Panc1 (cell line): ENCODE data around the gene RBM47. TPM values are rescaled to one million over a fixed set of nuclear protein-coding genes. Genes with fewer than 3 reads are reported as not detected.

Experiments used
- ATAC-seq: fragments of 200-7000 bp; cut with Tn5 transposase; 2 replicates; pipeline ENCODE4 v1.9.1; 2020; ENCODE audit warnings: mild to moderate bottlenecking, moderate library complexity
- BruUV-seq: library from RNA; stranded (reverse); fragments of 400-500 nt; replicated peaks from 2 replicates; lab custom pipeline; 2021; lab: Mats Ljungman, UMichigan
- CTCF ChIA-PET: fragments of 300-600 bp; sonication (Branson Sonifier 250); formaldehyde crosslinking; loops from one replicate; lab custom pipeline; 2022; ENCODE audit warnings: antibody characterized with exemption; lab: Charles Lee
- POLR2A ChIA-PET: fragments of 300-600 bp; sonication (Branson Sonifier 250); formaldehyde crosslinking; loops from one replicate; lab custom pipeline; 2022; ENCODE audit warnings: antibody characterized with exemption; lab: Charles Lee
- DNase-seq: peaks from one replicate; pipeline ENCODE4 v3.0.0-alpha.2; 2010; ENCODE audit warnings: low read depth, low spot score
- H3K27ac ChIP-seq: 2 replicates; pipeline ENCODE4 v1.5.1; 2011; ENCODE audit warnings: mild to moderate bottlenecking, low read length, inconsistent platforms
- H3K27me3 ChIP-seq: fragments of 200-500 bp; sonication (Bioruptor generic); 2 replicates; pipeline ENCODE4 v1.6.0; 2014; ENCODE audit warnings: low read length, inconsistent platforms; ENCODE audit not compliant: control insufficient read depth, insufficient read depth
- H3K36me3 ChIP-seq: fragments of 200-500 bp; sonication (Bioruptor generic); 2 replicates; pipeline ENCODE4 v1.5.1; 2014; ENCODE audit warnings: inconsistent platforms, mild to moderate bottlenecking, low read length, moderate library complexity; ENCODE audit not compliant: control insufficient read depth, insufficient read depth
- H3K4me1 ChIP-seq: 2 replicates; pipeline ENCODE4 v1.5.1; 2011; ENCODE audit warnings: inconsistent platforms, mild to moderate bottlenecking, low read length, moderate library complexity; ENCODE audit not compliant: control insufficient read depth, insufficient read depth
- H3K4me3 ChIP-seq, 2 experiments: 2 replicates each; pipeline ENCODE4 v1.5.1; 2011 to 2012; ENCODE audit warnings: low read depth in 2 of 2, low read length in 2 of 2, mild to moderate bottlenecking in 2 of 2, inconsistent platforms in 1 of 2, moderate library complexity in 1 of 2
- H3K9me3 ChIP-seq: fragments of 200-500 bp; sonication (Bioruptor generic); 2 replicates; pipeline ENCODE4 v1.5.1; 2014; ENCODE audit warnings: low read depth, mild to moderate bottlenecking, inconsistent platforms, low read length, moderate library complexity; ENCODE audit not compliant: control insufficient read depth, insufficient read depth
- CTCF ChIP-seq: fragments of 450-650 bp; IDR thresholded peaks from 2 replicates; pipeline ENCODE4 v1.5.1; 2017; ENCODE audit warnings: mild to moderate bottlenecking
- POLR2AphosphoS5 ChIP-seq: IDR thresholded peaks from 2 replicates; pipeline ENCODE4 v1.6.1; 2012; ENCODE audit warnings: mild to moderate bottlenecking, low read depth, low read length, moderate library complexity
- SIN3A ChIP-seq: IDR thresholded peaks from 2 replicates; pipeline ENCODE4 v1.6.1; 2012; ENCODE audit warnings: low read depth, mild to moderate bottlenecking, low read length, moderate library complexity, borderline replicate concordance; ENCODE audit not compliant: insufficient read depth
- TCF7L2 ChIP-seq: IDR thresholded peaks from 2 replicates; pipeline ENCODE4 v1.6.1; 2011; ENCODE audit warnings: mild to moderate bottlenecking, low read depth, low read length, inconsistent platforms
- in situ Hi-C: cut with HindIII; loops from 2 replicates; pipeline ENCODE4 v1.10.0; 2016; ENCODE audit warnings: low sequenced_read_pairs, low pct_unique_long_range_greater_than_20kb
- intact Hi-C: fragments of 100-400 bp; cut with micrococcal nuclease; formaldehyde crosslinking; loops from one replicate; pipeline ENCODE4 v1.10.0; 2022; ENCODE audit not compliant: unreplicated experiment
- total RNA-seq: library from RNA; stranded (reverse); gene quantifications from one replicate; pipeline ENCODE4 v1.2.1, GENCODE V29; 2021; ENCODE audit not compliant: unreplicated experiment
- TF ChIP-seq, protein P1 (sequence below), 2 experiments: IDR thresholded peaks; 2 replicates each; pipeline ENCODE4 v1.6.1; 2011 to 2012; ENCODE audit warnings: low read depth in 2 of 2, control low read depth in 1 of 2, low read length in 1 of 2, mild to moderate bottlenecking in 1 of 2, moderate library complexity in 1 of 2; ENCODE audit not compliant: insufficient read depth in 1 of 2

Gene RBM47
- total RNA-seq, 1 experiment from 2014 or later, result 2.0 TPM

- H3K27me3 ChIP-seq, result no peaks in the 10 kb centered on the region
- ATAC-seq, result no peak
- no peaks in the 10 kb centered on the region for H3K9me3 ChIP-seq
- CTCF ChIA-PET, result no interaction called here
- H3K4me3 ChIP-seq, result no peak overlapping the region
- no peak overlapping the region for H3K27ac ChIP-seq
- peaks cover under 1% of the 10 kb centered on the region; the same call in 1 of the 2 replicates for H3K4me1 ChIP-seq
- intact Hi-C loops, result no loop called here
- in situ Hi-C loops, result no loop called here
- no TSS peak for BruUV-seq
- TF ChIP-seq, protein P1, sequence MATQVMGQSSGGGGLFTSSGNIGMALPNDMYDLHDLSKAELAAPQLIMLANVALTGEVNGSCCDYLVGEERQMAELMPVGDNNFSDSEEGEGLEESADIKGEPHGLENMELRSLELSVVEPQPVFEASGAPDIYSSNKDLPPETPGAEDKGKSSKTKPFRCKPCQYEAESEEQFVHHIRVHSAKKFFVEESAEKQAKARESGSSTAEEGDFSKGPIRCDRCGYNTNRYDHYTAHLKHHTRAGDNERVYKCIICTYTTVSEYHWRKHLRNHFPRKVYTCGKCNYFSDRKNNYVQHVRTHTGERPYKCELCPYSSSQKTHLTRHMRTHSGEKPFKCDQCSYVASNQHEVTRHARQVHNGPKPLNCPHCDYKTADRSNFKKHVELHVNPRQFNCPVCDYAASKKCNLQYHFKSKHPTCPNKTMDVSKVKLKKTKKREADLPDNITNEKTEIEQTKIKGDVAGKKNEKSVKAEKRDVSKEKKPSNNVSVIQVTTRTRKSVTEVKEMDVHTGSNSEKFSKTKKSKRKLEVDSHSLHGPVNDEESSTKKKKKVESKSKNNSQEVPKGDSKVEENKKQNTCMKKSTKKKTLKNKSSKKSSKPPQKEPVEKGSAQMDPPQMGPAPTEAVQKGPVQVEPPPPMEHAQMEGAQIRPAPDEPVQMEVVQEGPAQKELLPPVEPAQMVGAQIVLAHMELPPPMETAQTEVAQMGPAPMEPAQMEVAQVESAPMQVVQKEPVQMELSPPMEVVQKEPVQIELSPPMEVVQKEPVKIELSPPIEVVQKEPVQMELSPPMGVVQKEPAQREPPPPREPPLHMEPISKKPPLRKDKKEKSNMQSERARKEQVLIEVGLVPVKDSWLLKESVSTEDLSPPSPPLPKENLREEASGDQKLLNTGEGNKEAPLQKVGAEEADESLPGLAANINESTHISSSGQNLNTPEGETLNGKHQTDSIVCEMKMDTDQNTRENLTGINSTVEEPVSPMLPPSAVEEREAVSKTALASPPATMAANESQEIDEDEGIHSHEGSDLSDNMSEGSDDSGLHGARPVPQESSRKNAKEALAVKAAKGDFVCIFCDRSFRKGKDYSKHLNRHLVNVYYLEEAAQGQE (IDR thresholded peaks at IDR 0.05; ENCODE audit: insufficient read depth in 1 of 2, low read depth in 2 of 2, low read length in 1 of 2), result no peak
- no peak for TF ChIP-seq POLR2AphosphoS5
- TF ChIP-seq SIN3A, result no peak
- TF ChIP-seq TCF7L2, result no peak
- DNase-seq, result no peak
- H3K36me3 ChIP-seq, result no peaks in the 10 kb centered on the region
- POLR2A ChIA-PET, result no interaction called here
Measured at GRCh38 chr4:40571208-40571607, 58.5 kb downstream of the RBM47 start.

DNA sequence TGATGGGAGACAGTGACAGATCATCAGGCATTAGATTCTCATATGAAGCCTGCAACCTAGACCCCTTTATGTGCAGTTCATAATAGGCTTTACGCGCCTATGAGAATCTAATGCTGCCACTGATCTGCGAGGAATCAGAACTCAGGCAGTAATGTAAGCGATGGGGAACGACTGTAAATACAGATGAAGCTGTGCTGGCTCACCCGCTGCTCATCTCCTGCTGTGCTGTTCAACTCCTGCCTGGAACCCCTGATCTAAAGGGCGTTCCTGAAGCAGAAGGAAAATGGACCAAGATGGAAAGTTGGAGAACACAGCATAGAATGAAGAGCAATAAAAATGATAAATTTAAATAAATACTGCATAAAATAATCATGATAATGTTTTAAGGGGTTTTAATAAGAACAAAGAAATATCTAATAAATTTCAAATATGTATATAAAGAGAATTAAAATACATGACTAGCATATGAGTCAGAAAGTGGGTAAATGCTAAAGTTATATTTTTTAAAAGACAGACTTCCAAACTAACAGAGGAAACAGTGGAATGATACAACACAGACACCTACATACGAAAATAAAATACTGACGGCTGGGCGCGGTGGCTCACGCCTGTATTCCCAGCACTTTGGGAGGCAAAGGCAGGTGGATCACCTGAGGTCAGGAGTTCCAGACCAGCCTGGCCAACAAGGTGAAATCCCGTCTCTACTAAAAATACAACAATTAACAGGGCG, 59.2 kb downstream of the RBM47 start:
- ATAC-seq (no peak), DNase-seq (no peak)
- no peaks in the 10 kb centered on the region for H3K9me3 ChIP-seq
- H3K36me3 ChIP-seq, result no peaks in the 10 kb centered on the region
- POLR2A ChIA-PET, result interaction anchor here (0.7 kb wide), 1 partner anchor 36 kb away, joined by 4 read pairs; no protein-coding TSS in a partner anchor
- intact Hi-C loops (no loop called here), in situ Hi-C loops (no loop called here)
- no peak for TF ChIP-seq TCF7L2
- TF ChIP-seq POLR2AphosphoS5, result no peak
- TF ChIP-seq, protein P1 (IDR thresholded peaks at IDR 0.05; ENCODE audit: insufficient read depth in 1 of 2, low read depth in 2 of 2, low read length in 1 of 2), result no peak
- no peak for TF ChIP-seq SIN3A
- TF ChIP-seq CTCF, result no peak
- CTCF ChIA-PET, result no interaction called here
- no peaks in the 10 kb centered on the region for H3K4me1 ChIP-seq
- no peak overlapping the region for H3K4me3 ChIP-seq
- no TSS peak for BruUV-seq
- H3K27ac ChIP-seq, result no peak overlapping the region
- no peaks in the 10 kb centered on the region for H3K27me3 ChIP-seq
